ENCODE results near the gene RIPK3. TPM values are rescaled to one million over a fixed set of nuclear protein-coding genes. Genes with fewer than 3 reads are reported as not detected.

Gene RIPK3
- total and polyA plus RNA-seq, 8 donors = 6.4 to 42.6 (median 13.5) TPM

DNA sequence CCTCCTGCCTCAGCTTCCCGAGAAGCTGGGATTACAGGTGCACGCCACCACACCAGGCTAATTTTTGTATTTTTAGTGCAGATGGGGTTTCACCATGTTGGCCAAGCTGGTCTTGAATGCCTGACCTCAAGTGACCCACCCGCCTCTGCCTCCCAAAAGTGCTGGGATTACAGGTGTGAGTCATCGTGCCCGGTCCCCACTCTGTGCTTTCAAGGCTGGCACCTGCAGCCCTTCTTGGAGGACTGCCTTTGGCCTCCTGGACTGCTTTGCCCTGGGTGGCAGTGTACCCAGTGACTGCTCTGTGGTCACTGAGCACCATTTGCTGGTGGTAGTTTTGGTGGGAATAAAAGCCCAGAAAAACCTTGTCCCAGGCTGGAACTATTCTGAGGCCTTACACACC, 52.8 kb downstream of the RIPK3 start:
- intact Hi-C loops (cut with DNase I; ENCODE audit: low total_unique reads) = no loop called here

More for the DNA sequence above, 52.8 kb downstream of the RIPK3 start:
- Histone ChIP-seq H3K4me3 (no peak overlapping the region), H3K36me3 (peaks cover 18 to 34% (median 28%) of the 10 kb centered on the region in 4 donors), H3K27ac (no peak overlapping the region), H3K4me1 (no peaks in the 10 kb centered on the region), H3K9me3 (no peaks in the 10 kb centered on the region), H3K27me3 (no peaks in the 10 kb centered on the region)
- TF ChIP-seq POLR2AphosphoS5 (IDR thresholded peaks at IDR 0.05) = no peak
- TF ChIP-seq POLR2A (IDR thresholded peaks at IDR 0.05) = no peak
- TF ChIP-seq, protein P1, sequence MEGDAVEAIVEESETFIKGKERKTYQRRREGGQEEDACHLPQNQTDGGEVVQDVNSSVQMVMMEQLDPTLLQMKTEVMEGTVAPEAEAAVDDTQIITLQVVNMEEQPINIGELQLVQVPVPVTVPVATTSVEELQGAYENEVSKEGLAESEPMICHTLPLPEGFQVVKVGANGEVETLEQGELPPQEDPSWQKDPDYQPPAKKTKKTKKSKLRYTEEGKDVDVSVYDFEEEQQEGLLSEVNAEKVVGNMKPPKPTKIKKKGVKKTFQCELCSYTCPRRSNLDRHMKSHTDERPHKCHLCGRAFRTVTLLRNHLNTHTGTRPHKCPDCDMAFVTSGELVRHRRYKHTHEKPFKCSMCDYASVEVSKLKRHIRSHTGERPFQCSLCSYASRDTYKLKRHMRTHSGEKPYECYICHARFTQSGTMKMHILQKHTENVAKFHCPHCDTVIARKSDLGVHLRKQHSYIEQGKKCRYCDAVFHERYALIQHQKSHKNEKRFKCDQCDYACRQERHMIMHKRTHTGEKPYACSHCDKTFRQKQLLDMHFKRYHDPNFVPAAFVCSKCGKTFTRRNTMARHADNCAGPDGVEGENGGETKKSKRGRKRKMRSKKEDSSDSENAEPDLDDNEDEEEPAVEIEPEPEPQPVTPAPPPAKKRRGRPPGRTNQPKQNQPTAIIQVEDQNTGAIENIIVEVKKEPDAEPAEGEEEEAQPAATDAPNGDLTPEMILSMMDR (IDR thresholded peaks at IDR 0.05) = no peak
- TF ChIP-seq EP300 (IDR thresholded peaks at IDR 0.05) = no peak
- DNase-seq = no peak
- WGBS, 5 donors = 88 to 96% (median 93%) methylated on average over 5 of the region's 5 CpGs

Small RNA genes within 50 kb of the gene (small RNA-seq; reads per million reads assigned to genes)
- gene RF00026 = 0 reads per million in 4 donors

Other genes starting within 250 kb of the RIPK3 start
Only the 30 nearest of the 33 such genes appear.
- gene NRL, start 225.0 kb downstream of the RIPK3 start, total RNA-seq = 10 to 100 TPM in 2 of 5 donors, 1 to 10 TPM in 1, under 1 TPM in 1, not detected in 1; 0.92 to 69.2 (median 13.0) TPM
- gene NRL, start 225.0 kb downstream of the RIPK3 start, polyA plus RNA-seq = 1 to 10 TPM; 1.2 to 1.3 (median 1.2) TPM
- gene FITM1, start 209.3 kb downstream of the RIPK3 start, total RNA-seq = 10 to 100 TPM in 1 of 5 donors, under 1 TPM in 1, not detected in 3; 0.87 to 80.5 TPM
- gene FITM1, start 209.3 kb downstream of the RIPK3 start, polyA plus RNA-seq = 1 to 10 TPM; 1.9 to 2.6 (median 2.2) TPM
- 100 to 1,000 TPM in 1 of 5 donors, 10 to 100 TPM in 4; 38.5 to 129 (median 91.1) TPM for gene PSME1, start 203.8 kb downstream of the RIPK3 start, total RNA-seq
- 100 to 1,000 TPM; 217 to 322 (median 310) TPM for gene PSME1, start 203.8 kb downstream of the RIPK3 start, polyA plus RNA-seq
- gene EMC9, start 198.4 kb downstream of the RIPK3 start, total RNA-seq = 10 to 100 TPM in 1 of 5 donors, 1 to 10 TPM in 4; 1.3 to 33.9 (median 4.6) TPM
- gene EMC9, start 198.4 kb downstream of the RIPK3 start, polyA plus RNA-seq = 10 to 100 TPM; 32.0 to 59.6 (median 42.9) TPM
- gene PSME2, start 193.4 kb downstream of the RIPK3 start, total RNA-seq = 100 to 1,000 TPM in 2 of 5 donors, 10 to 100 TPM in 3; 62.4 to 339 (median 83.9) TPM
- gene PSME2, start 193.4 kb downstream of the RIPK3 start, polyA plus RNA-seq = 100 to 1,000 TPM; 302 to 421 (median 403) TPM
- gene RNF31, start 192.5 kb downstream of the RIPK3 start, total RNA-seq = 100 to 1,000 TPM in 2 of 5 donors, 10 to 100 TPM in 3; 53.2 to 523 (median 94.2) TPM
- 10 to 100 TPM; 64.0 to 88.7 (median 68.6) TPM for gene RNF31, start 192.5 kb downstream of the RIPK3 start, polyA plus RNA-seq
- gene IRF9, start 178.7 kb downstream of the RIPK3 start, total RNA-seq = 100 to 1,000 TPM in 2 of 5 donors, 10 to 100 TPM in 2, 1 to 10 TPM in 1; 1.4 to 143 (median 91.4) TPM
- gene IRF9, start 178.7 kb downstream of the RIPK3 start, polyA plus RNA-seq = 100 to 1,000 TPM in 1 of 3 donors, 10 to 100 TPM in 2; 64.6 to 101 (median 65.1) TPM
- gene REC8, start 167.9 kb downstream of the RIPK3 start, total RNA-seq = 100 to 1,000 TPM in 1 of 5 donors, 10 to 100 TPM in 4; 14.5 to 122 (median 45.5) TPM
- gene REC8, start 167.9 kb downstream of the RIPK3 start, polyA plus RNA-seq = 10 to 100 TPM; 20.9 to 64.4 (median 38.7) TPM
- gene IPO4, start 151.2 kb downstream of the RIPK3 start, total RNA-seq = 100 to 1,000 TPM in 1 of 5 donors, 10 to 100 TPM in 4; 14.3 to 227 (median 23.9) TPM
- 10 to 100 TPM in 1 of 3 donors, 1 to 10 TPM in 2; 9.3 to 15.2 (median 9.8) TPM for gene IPO4, start 151.2 kb downstream of the RIPK3 start, polyA plus RNA-seq
- 10 to 100 TPM in 4 of 5 donors, 1 to 10 TPM in 1; 6.4 to 79.7 (median 31.6) TPM for gene TM9SF1, start 144.6 kb downstream of the RIPK3 start, total RNA-seq
- gene TM9SF1, start 144.6 kb downstream of the RIPK3 start, polyA plus RNA-seq = 10 to 100 TPM; 14.6 to 28.2 (median 14.7) TPM
- under 1 TPM in 1 of 5 donors, not detected in 4; 0.73 TPM for gene TSSK4, start 134.3 kb downstream of the RIPK3 start, total RNA-seq
- gene TSSK4, start 134.3 kb downstream of the RIPK3 start, polyA plus RNA-seq = not detected
- 10 to 100 TPM in 4 of 5 donors, not detected in 1; 27.8 to 37.2 (median 31.8) TPM for gene CHMP4A, start 126.5 kb downstream of the RIPK3 start, total RNA-seq
- gene CHMP4A, start 126.5 kb downstream of the RIPK3 start, polyA plus RNA-seq = 100 to 1,000 TPM in 1 of 3 donors, 10 to 100 TPM in 2; 66.5 to 135 (median 70.7) TPM
- 10 to 100 TPM in 3 of 5 donors, 1 to 10 TPM in 1, not detected in 1; 9.3 to 16.1 (median 14.2) TPM for gene MDP1, start 123.9 kb downstream of the RIPK3 start, total RNA-seq
- gene MDP1, start 123.9 kb downstream of the RIPK3 start, polyA plus RNA-seq = 10 to 100 TPM; 25.6 to 26.9 (median 26.2) TPM
- 100 to 1,000 TPM in 3 of 5 donors, 10 to 100 TPM in 1, not detected in 1; 85.4 to 166 (median 132) TPM for gene NEDD8, start 107.6 kb downstream of the RIPK3 start, total RNA-seq
- 100 to 1,000 TPM; 235 to 244 (median 237) TPM for gene NEDD8, start 107.6 kb downstream of the RIPK3 start, polyA plus RNA-seq
- 100 to 1,000 TPM in 1 of 5 donors, 10 to 100 TPM in 4; 13.9 to 204 (median 31.2) TPM for gene GMPR2, start 107.1 kb downstream of the RIPK3 start, total RNA-seq
- 10 to 100 TPM; 48.3 to 85.7 (median 53.9) TPM for gene GMPR2, start 107.1 kb downstream of the RIPK3 start, polyA plus RNA-seq
- gene TINF2, start 97.4 kb downstream of the RIPK3 start, total RNA-seq = 10 to 100 TPM in 4 of 5 donors, 1 to 10 TPM in 1; 7.2 to 63.6 (median 39.1) TPM
- 10 to 100 TPM; 46.6 to 61.1 (median 50.6) TPM for gene TINF2, start 97.4 kb downstream of the RIPK3 start, polyA plus RNA-seq
- gene TGM1, start 76.8 kb downstream of the RIPK3 start, total RNA-seq = 10 to 100 TPM in 1 of 5 donors, 1 to 10 TPM in 4; 2.6 to 11.7 (median 4.9) TPM
- gene TGM1, start 76.8 kb downstream of the RIPK3 start, polyA plus RNA-seq = 100 to 1,000 TPM in 1 of 3 donors, 1 to 10 TPM in 2; 1.7 to 131 (median 5.3) TPM
- 100 to 1,000 TPM in 4 of 5 donors, 10 to 100 TPM in 1; 16.0 to 230 (median 187) TPM for gene RABGGTA, start 68.4 kb downstream of the RIPK3 start, total RNA-seq
- gene RABGGTA, start 68.4 kb downstream of the RIPK3 start, polyA plus RNA-seq = 10 to 100 TPM; 33.8 to 68.4 (median 41.9) TPM
- 10 to 100 TPM in 3 of 5 donors, 1 to 10 TPM in 2; 5.3 to 71.9 (median 17.4) TPM for gene DHRS1, start 40.2 kb downstream of the RIPK3 start, total RNA-seq
- 10 to 100 TPM; 20.1 to 52.1 (median 30.1) TPM for gene DHRS1, start 40.2 kb downstream of the RIPK3 start, polyA plus RNA-seq
- gene NOP9, start 40.1 kb downstream of the RIPK3 start, total RNA-seq = 10 to 100 TPM in 4 of 5 donors, 1 to 10 TPM in 1; 5.4 to 25.7 (median 12.8) TPM
- 10 to 100 TPM in 1 of 3 donors, 1 to 10 TPM in 2; 6.5 to 11.8 (median 8.4) TPM for gene NOP9, start 40.1 kb downstream of the RIPK3 start, polyA plus RNA-seq
- gene CIDEB, start 32.0 kb downstream of the RIPK3 start, total RNA-seq = 10 to 100 TPM in 2 of 5 donors, 1 to 10 TPM in 3; 5.0 to 11.2 (median 6.4) TPM
- gene CIDEB, start 32.0 kb downstream of the RIPK3 start, polyA plus RNA-seq = 10 to 100 TPM in 1 of 3 donors, 1 to 10 TPM in 2; 6.0 to 14.2 (median 6.0) TPM
- 10 to 100 TPM in 3 of 5 donors, 1 to 10 TPM in 1, not detected in 1; 9.9 to 71.5 (median 24.5) TPM for gene LTB4R2, start 29.9 kb downstream of the RIPK3 start, total RNA-seq
- gene LTB4R2, start 29.9 kb downstream of the RIPK3 start, polyA plus RNA-seq = 1 to 10 TPM in 1 of 3 donors, under 1 TPM in 1, not detected in 1; 0.25 to 6.0 TPM
- 10 to 100 TPM in 3 of 5 donors, 1 to 10 TPM in 1, not detected in 1; 3.3 to 92.8 (median 24.6) TPM for gene LTB4R, start 28.5 kb downstream of the RIPK3 start, total RNA-seq
- 10 to 100 TPM in 1 of 3 donors, 1 to 10 TPM in 2; 1.4 to 67.2 (median 4.1) TPM for gene LTB4R, start 28.5 kb downstream of the RIPK3 start, polyA plus RNA-seq
- gene ADCY4, start 4.9 kb downstream of the RIPK3 start, total RNA-seq = 100 to 1,000 TPM in 1 of 5 donors, 10 to 100 TPM in 4; 18.2 to 118 (median 33.3) TPM
- 10 to 100 TPM; 15.2 to 18.9 (median 18.8) TPM for gene ADCY4, start 4.9 kb downstream of the RIPK3 start, polyA plus RNA-seq
- 10 to 100 TPM; 20.1 to 64.8 (median 33.0) TPM for gene NFATC4, start 28.2 kb upstream of the RIPK3 start, total RNA-seq
- 100 to 1,000 TPM in 1 of 3 donors, 10 to 100 TPM in 2; 71.4 to 119 (median 99.0) TPM for gene NFATC4, start 28.2 kb upstream of the RIPK3 start, polyA plus RNA-seq
- 10 to 100 TPM in 2 of 5 donors, 1 to 10 TPM in 3; 2.9 to 16.0 (median 8.1) TPM for gene NYNRIN, start 59.0 kb upstream of the RIPK3 start, total RNA-seq
- 1 to 10 TPM; 2.3 to 3.3 (median 2.3) TPM for gene NYNRIN, start 59.0 kb upstream of the RIPK3 start, polyA plus RNA-seq
- gene CBLN3, start 89.7 kb upstream of the RIPK3 start, total RNA-seq = 1 to 10 TPM in 3 of 5 donors, not detected in 2; 2.0 to 4.2 (median 3.8) TPM
- 1 to 10 TPM in 2 of 3 donors, under 1 TPM in 1; 0.81 to 2.1 (median 1.4) TPM for gene CBLN3, start 89.7 kb upstream of the RIPK3 start, polyA plus RNA-seq
- 100 to 1,000 TPM in 1 of 5 donors, 10 to 100 TPM in 4; 63.4 to 348 (median 77.2) TPM for gene KHNYN, start 90.0 kb upstream of the RIPK3 start, total RNA-seq
- gene KHNYN, start 90.0 kb upstream of the RIPK3 start, polyA plus RNA-seq = 10 to 100 TPM; 13.9 to 23.4 (median 22.9) TPM
- gene SDR39U1, start 102.8 kb upstream of the RIPK3 start, total RNA-seq = 10 to 100 TPM; 10.8 to 71.2 (median 42.4) TPM
- gene SDR39U1, start 102.8 kb upstream of the RIPK3 start, polyA plus RNA-seq = 10 to 100 TPM; 37.0 to 64.8 (median 41.8) TPM
- gene CMA1, start 168.3 kb upstream of the RIPK3 start, total RNA-seq = 1 to 10 TPM in 1 of 5 donors, not detected in 4; 1.7 TPM
- under 1 TPM in 1 of 3 donors, not detected in 2; 0.23 TPM for gene CMA1, start 168.3 kb upstream of the RIPK3 start, polyA plus RNA-seq